Heart left ventricle (tissue), 13 donors: ENCODE measurements around the gene WWOX.

ENCODE experiments used
- CTCF ChIP-seq, 12 donors: fragments of 200-600 bp; sonication (generic) in 4 of 12; IDR thresholded peaks; one replicate each; pipeline versions ENCODE4 v1.5.0 to v1.8.0; 2018 to 2022; ENCODE audit warnings: antibody characterized with exemption in 12 of 12, mild to moderate bottlenecking in 5 of 12
- POLR2A ChIP-seq, 2 donors: fragments of 450-650 bp; IDR thresholded peaks; one replicate each; pipeline ENCODE4 v1.6.1; 2017; ENCODE audit warnings: antibody characterized with exemption in 2 of 2, mild to moderate bottlenecking in 2 of 2, moderate library complexity in 2 of 2
- donor health status: ischemic (EF 13 %, LVEDD 7.1; RV severe dilation, severe dysfunction).
- donor health status: DM: no; HTN: yes; CAD: no.
- donor health status: DM: no; HTN: no; CAD: no.
- donor health status: ischemic (EF 25% LVEDD 6.9; RV normal size, moderate dysfunction).
- donor health status: ischemic (EF 25% LVEDD 5.7; RV mildly dilated, moderate dysfunction).
- donor health status: ischemic (EF 35%, LVEDD 5.7; RV mildly dilated, moderate dysfunction).
- donor health status: nonischemic (EF 11% LVEDD 7.7; RV severe dilation, severe dysfunction).
- donor health status: DM: yes; HTN: yes; CAD: no.
- donor health status: PGD.
- donor health status: ischemic (EF 29% LVEDD 5.4; RV normal size, mild dysfunction).
- donor health status: nonischemic (EF 23%, LVEDD 6.1; RV moderate dilation, normal function).

- no peak for TF ChIP-seq CTCF (IDR thresholded peaks at IDR 0.05)
- TF ChIP-seq POLR2A (IDR thresholded peaks at IDR 0.05) = no peak
These were observed 391.4 kb downstream of the WWOX start for GRCh38 chr16:78490847-78491246.
